PFSK-1 (cell line): ENCODE data around the gene BRD7.

Experiments
- FOXP2 ChIP-seq: optimal IDR thresholded peaks from 2 replicates; pipeline ENCODE3; 2011; ENCODE audit warnings: borderline replicate concordance, control low read depth, inconsistent platforms; ENCODE audit not compliant: insufficient read depth; ENCODE audit errors: extremely low read length, extremely low read depth
- POLR2AphosphoS5 ChIP-seq: IDR thresholded peaks from 2 replicates; pipeline ENCODE4 v1.6.1; 2012; ENCODE audit warnings: low read depth, mild to moderate bottlenecking, control low read depth, low read length, moderate library complexity
- REST ChIP-seq, 2 experiments: IDR thresholded peaks; 2 replicates each; pipeline versions ENCODE4 v1.6.1 to v1.8.0; 2011 to 2012; ENCODE audit warnings: low read depth in 2 of 2, low read length in 2 of 2, control low read depth in 1 of 2, inconsistent platforms in 1 of 2, mild to moderate bottlenecking in 1 of 2, moderate library complexity in 1 of 2; ENCODE audit not compliant: insufficient read depth in 1 of 2
- SIN3A ChIP-seq: IDR thresholded peaks from 2 replicates; pipeline ENCODE4 v1.6.1; 2012; ENCODE audit warnings: mild to moderate bottlenecking, low read length, moderate library complexity, borderline replicate concordance; ENCODE audit not compliant: insufficient read depth
- TAF1 ChIP-seq: IDR thresholded peaks from 2 replicates; pipeline ENCODE4 v1.6.1; 2012; ENCODE audit warnings: low read length, control low read depth, borderline replicate concordance; ENCODE audit not compliant: insufficient read depth

The BRD7 gene

GRCh38 chr16:50324345-50324744, 44.4 kb downstream of the BRD7 start:
- no peak for TF ChIP-seq TAF1
- TF ChIP-seq SIN3A: no peak
- no peak for TF ChIP-seq FOXP2
- no peak for TF ChIP-seq POLR2AphosphoS5
- no peak for TF ChIP-seq REST (IDR thresholded peaks at IDR 0.05; ENCODE audit: insufficient read depth in 1 of 2, low read depth in 2 of 2, low read length in 2 of 2)

- TF ChIP-seq SIN3A (no peak), FOXP2 (no peak), TAF1 (no peak), REST (IDR thresholded peaks at IDR 0.05; ENCODE audit: insufficient read depth in 1 of 2, low read depth in 2 of 2, low read length in 2 of 2) (no peak), POLR2AphosphoS5 (no peak)
Observed at GRCh38 chr16:50323335-50324011, 45.3 kb downstream of the BRD7 start.

GRCh38 chr16:50322333-50322732, 46.5 kb downstream of the BRD7 start:
- TF ChIP-seq FOXP2: no peak
- no peak for TF ChIP-seq SIN3A
- TF ChIP-seq REST (IDR thresholded peaks at IDR 0.05; ENCODE audit: insufficient read depth in 1 of 2, low read depth in 2 of 2, low read length in 2 of 2): no peak
- no peak for TF ChIP-seq TAF1
- TF ChIP-seq POLR2AphosphoS5: no peak

DNA sequence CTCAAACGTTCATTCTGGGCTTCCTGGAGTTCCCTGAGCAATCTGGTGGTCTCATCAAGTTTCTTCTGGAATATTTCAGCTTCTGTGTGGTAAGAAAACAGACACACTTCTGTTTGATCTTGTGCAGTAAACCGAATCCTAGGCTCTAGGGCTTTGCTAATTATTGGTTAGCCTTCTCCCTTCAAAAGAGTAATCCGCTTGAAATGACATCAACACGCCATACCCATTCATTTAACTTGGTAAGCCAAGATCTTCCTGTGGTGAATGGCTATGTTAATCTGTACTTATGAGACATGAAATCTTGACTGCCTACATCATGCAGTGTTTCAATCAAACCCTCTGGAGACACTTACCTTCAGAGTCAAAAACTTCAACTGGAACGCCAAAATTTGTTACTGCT, 48.5 kb downstream of the BRD7 start:
- no peak for TF ChIP-seq TAF1
- no peak for TF ChIP-seq REST (IDR thresholded peaks at IDR 0.05; ENCODE audit: insufficient read depth in 1 of 2, low read depth in 2 of 2, low read length in 2 of 2)
- no peak for TF ChIP-seq FOXP2
- no peak for TF ChIP-seq POLR2AphosphoS5
- TF ChIP-seq SIN3A: no peak
